ENCODE data around the gene UCK2. TPM values are rescaled to one million over a fixed set of nuclear protein-coding genes. Genes with fewer than 3 reads are reported as not detected.

UCK2 gene
- total RNA-seq, 1 experiment from 2014 or later, result 88.4 TPM

- ATAC-seq, result no peak
- no peak for DNase-seq (ENCODE audit: low read depth, low spot score)
- Histone ChIP-seq H3K4me2 (ENCODE audit: low read length) (no peak overlapping the region), H4K20me1 (ENCODE audit: insufficient read depth) (no peaks in the 10 kb centered on the region), H3K9ac (ENCODE audit: low read length) (no peak overlapping the region), H3K79me2 (ENCODE audit: insufficient read depth, low read length) (no peaks in the 10 kb centered on the region), H3K4me3 (replicated peaks in 1 of 2; ENCODE audit: low read depth in 1 of 2, low read length in 2 of 2) (no peak overlapping the region), H3K36me3 (ENCODE audit: control insufficient read depth in 1 of 2, insufficient read depth in 2 of 2, low read length in 2 of 2) (no peaks in the 10 kb centered on the region), H3K4me1 (ENCODE audit: control insufficient read depth in 1 of 2, insufficient read depth in 2 of 2, low read length in 2 of 2) (no peaks in the 10 kb centered on the region), H3K27me3 (ENCODE audit: insufficient read depth, low read length) (no peaks in the 10 kb centered on the region), H3K9me3 (ENCODE audit: control insufficient read depth in 1 of 2, insufficient read depth in 1 of 2, low read depth in 1 of 2, low read length in 2 of 2) (no peaks in the 10 kb centered on the region), H2AFZ (ENCODE audit: low read depth, low read length, poor library complexity, severe bottlenecking) (no peak overlapping the region), H3K27ac (ENCODE audit: low read depth, low read length) (no peak overlapping the region), H3K9me2 (ENCODE audit: insufficient read depth) (no peaks in the 10 kb centered on the region)
- no TSS peak for BruUV-seq (replicated peaks)
- no peak for TF ChIP-seq POLR2AphosphoS5 (IDR thresholded peaks at IDR 0.05; ENCODE audit: low read depth, low read length)
- no peak for TF ChIP-seq EZH2phosphoT487 (IDR thresholded peaks at IDR 0.05; ENCODE audit: borderline replicate concordance)
- no peak for TF ChIP-seq EGR1 (IDR thresholded peaks at IDR 0.05; ENCODE audit: low read depth)
- no peak for TF ChIP-seq CTCF (IDR thresholded peaks at IDR 0.05 in 2 of 3, conservative IDR thresholded peaks at IDR 0.05 in 1 of 3; ENCODE audit: borderline replicate concordance in 1 of 3, insufficient read depth in 1 of 3, low read depth in 2 of 3, low read length in 2 of 3)
- TF ChIP-seq MAX (IDR thresholded peaks at IDR 0.05), result no peak
- TF ChIP-seq JUND (IDR thresholded peaks at IDR 0.05), result no peak
- no peak for TF ChIP-seq EZH2 (IDR thresholded peaks at IDR 0.05)
- no peak for TF ChIP-seq ZFX (IDR thresholded peaks at IDR 0.05)
- TF ChIP-seq SIN3A (IDR thresholded peaks at IDR 0.05; ENCODE audit: low read depth), result no peak
- no peak for TF ChIP-seq SRF (IDR thresholded peaks at IDR 0.05; ENCODE audit: low read depth)
- TF ChIP-seq CEBPB (IDR thresholded peaks at IDR 0.05; ENCODE audit: low read depth), result no peak
- TF ChIP-seq ZBTB33 (IDR thresholded peaks at IDR 0.05; ENCODE audit: extremely low read depth, insufficient replicate concordance, low read length), result no peak
- no peak for TF ChIP-seq ELF1 (IDR thresholded peaks at IDR 0.05; ENCODE audit: borderline replicate concordance, low read depth)
- ChIA-PET RAD21 (ENCODE audit: low non-redundant PET in 1 of 2, low total read pairs in 2 of 2, uncharacterized antibody in 2 of 2, unreplicated experiment in 2 of 2) (no interaction called here), CTCF (no interaction called here), POLR2A (no interaction called here)
- intact Hi-C loops (cut with micrococcal nuclease), result loop anchor here (5.0 to 10.0 kb wide), 2 partner anchors 248 to 1130 kb away; no protein-coding TSS in a partner anchor
Observed at GRCh38 chr1:165927169-165927568, 99.8 kb downstream of the UCK2 start.

All from HCT116 (cell line).